Left cardiac atrium (tissue), 4 donors: ENCODE measurements around the gene CTTN. TPM values are rescaled to one million over a fixed set of nuclear protein-coding genes. Genes with fewer than 3 reads are reported as not detected.
"Not testable (repeated sequence)": the region's sequence is repeated elsewhere in the genome, so short reads cannot be mapped to it uniquely, and the experiment has no call there.

ENCODE experiments used
- ATAC-seq, 2 donors: fragments of 200-7000 bp; cut with Tn5 transposase; one replicate each; pipeline ENCODE4 v1.9.1; 2020; ENCODE audit warnings: mild to moderate bottlenecking in 2 of 2, moderate library complexity in 2 of 2
- DNase-seq: peaks from one replicate; pipeline ENCODE4 v3.0.0-alpha.2; 2020
- intact Hi-C, 2 donors: fragments of 100-400 bp; cut with DNase I; formaldehyde crosslinking; loops; one replicate each; pipeline versions ENCODE4 v1.14.1 to v1.15.1; 2022 to 2023
- total RNA-seq, 2 donors: library from RNA; stranded (reverse); fragmentation: NEBNext Ultra II Directional; extraction: Animal tissue kit (Norgen Biotek cat#: 25700); gene quantifications; one replicate each; pipeline ENCODE4 v1.2.1, GENCODE V29; 2021
- donor health status: DM: no; HTN: yes; CAD: no.
- donor health status: DM: no; HTN: yes; CAD: no; lungs with severe emphysema.
- donor health status: DM: yes; HTN: yes; CAD: no.
- donor health status: Dilated cardiomyopathy.

CTTN gene
- total RNA-seq, 2 donors from 2014 or later, result 71.7 to 112 TPM

- no peak for DNase-seq
- intact Hi-C loops, result loop anchor here in 1 of 2 donors (10.0 kb wide), 1 partner anchor 102 kb away; the partner anchor contains the start of gene PPFIA1
- ATAC-seq, result no peak
These were observed 21.7 kb upstream of the CTTN start for GRCh38 chr11:70376621-70377020.

GRCh38 chr11:70377645-70378044 lies 20.7 kb upstream of the CTTN start:
- ATAC-seq, result no peak
- intact Hi-C loops, result loop anchor here in 1 of 2 donors (10.0 kb wide), 1 partner anchor 103 kb away; the partner anchor contains the start of gene PPFIA1
- no peak for DNase-seq

- no peak for DNase-seq
- intact Hi-C loops, result loop anchor here in 1 of 2 donors (10.0 kb wide), 1 partner anchor 104 kb away; the partner anchor contains the start of gene PPFIA1
- no peak for ATAC-seq
These were observed 19.7 kb upstream of the CTTN start for GRCh38 chr11:70378506-70379134.

- intact Hi-C loops, result no loop called here
- no peak for ATAC-seq
These were observed 17.0 kb upstream of the CTTN start for GRCh38 chr11:70381350-70381749.

GRCh38 chr11:70381872-70382861 lies 16.2 kb upstream of the CTTN start:
- ATAC-seq (peak in 1 of 2 donors; percentile 62), DNase-seq (no peak)
- intact Hi-C loops, result no loop called here

More at GRCh38 chr11:70381350-70381749, 17.0 kb upstream of the CTTN start:
- DNase-seq, result no peak

GRCh38 chr11:70383664-70384565 lies 14.4 kb upstream of the CTTN start:
- DNase-seq (no peak), ATAC-seq (no peak)
- intact Hi-C loops, result no loop called here

- ATAC-seq, result no peak
- intact Hi-C loops, result no loop called here
These were observed 13.7 kb upstream of the CTTN start for GRCh38 chr11:70384566-70385152.

GRCh38 chr11:70387564-70387963 lies 10.8 kb upstream of the CTTN start:
- ATAC-seq (no peak), DNase-seq (no peak)
- intact Hi-C loops, result no loop called here

More at GRCh38 chr11:70384566-70385152, 13.7 kb upstream of the CTTN start:
- DNase-seq, result no peak

- DNase-seq, result no peak
- intact Hi-C loops, result no loop called here
These were observed 9.1 kb upstream of the CTTN start for GRCh38 chr11:70389201-70389600.

GRCh38 chr11:70390882-70391281 lies 7.4 kb upstream of the CTTN start:
- DNase-seq, intact Hi-C loops, ATAC-seq: not testable (repeated sequence)

More at GRCh38 chr11:70389201-70389600, 9.1 kb upstream of the CTTN start:
- no peak for ATAC-seq

GRCh38 chr11:70394211-70394950 lies 3.9 kb upstream of the CTTN start:
- DNase-seq (no peak), ATAC-seq (no peak)
- intact Hi-C loops, result no loop called here

GRCh38 chr11:70397336-70397982 lies 870 bp upstream of the CTTN start:
- intact Hi-C loops, result no loop called here
- no peak for DNase-seq

GRCh38 chr11:70398834-70399680 lies 728 bp downstream of the CTTN start:
- intact Hi-C loops, result no loop called here
- DNase-seq (no peak), ATAC-seq (peak in 1 of 2 donors; percentile 14)

More at GRCh38 chr11:70397336-70397982, 870 bp upstream of the CTTN start:
- ATAC-seq, result peak in 1 of 2 donors; percentile 2

- intact Hi-C loops, result no loop called here
These were observed 1.4 kb downstream of the CTTN start for GRCh38 chr11:70399681-70400112.

GRCh38 chr11:70400643-70401042 lies 2.3 kb downstream of the CTTN start:
- intact Hi-C loops, result no loop called here
- ATAC-seq (no peak), DNase-seq (no peak)

More at GRCh38 chr11:70399681-70400112, 1.4 kb downstream of the CTTN start:
- DNase-seq, result peak; percentile 89
- peak; percentile 59 to 85 for ATAC-seq

GRCh38 chr11:70402016-70402415 lies 3.7 kb downstream of the CTTN start:
- intact Hi-C loops, result no loop called here
- ATAC-seq, result no peak
- no peak for DNase-seq
